Activated CD4-positive, CD25-positive, alpha-beta regulatory T cell treated with anti-CD3 and anti-CD28 coated beads, Interleukin-2, amount 50 U/mL, for 24 hours (primary cell): ENCODE results near the gene CD5L.

Experiments used
- ATAC-seq, 2 donors: fragments of 150-1000 bp; cut with Tn5 transposase; one replicate each; pipeline ENCODE4 v1.10.0; 2021; ENCODE audit warnings: mild to moderate bottlenecking in 1 of 2, moderate library complexity in 1 of 2

The CD5L gene

DNA sequence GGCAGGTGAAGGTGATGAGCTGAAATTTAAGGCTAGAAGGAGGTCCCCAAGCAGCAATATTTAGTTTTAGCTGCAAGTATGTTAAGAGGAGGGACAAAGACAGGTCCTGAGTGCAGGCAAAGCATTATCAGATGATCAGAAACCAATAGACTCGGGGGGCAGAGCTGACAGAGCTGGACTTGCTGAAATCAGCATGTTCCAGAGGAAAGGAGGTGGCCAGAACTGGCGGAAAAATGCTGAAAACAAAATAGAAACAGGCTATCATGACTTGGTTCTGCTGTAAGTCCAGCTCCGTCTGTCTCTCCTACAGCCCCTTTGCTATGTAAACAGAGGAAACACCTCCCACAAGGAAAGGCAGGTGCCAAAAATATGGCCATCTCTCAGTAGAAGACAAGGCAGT lies at the start of gene CD5L:
Gene CD5L (minus strand): TSS at position 101 of the 400 bp plus-strand sequence. CDS start 107 bp downstream, outside the sequence.
- no peak for ATAC-seq

GRCh38 chr1:157882580-157882979 lies 41.0 kb upstream of the CD5L start:
- no peak for ATAC-seq

DNA sequence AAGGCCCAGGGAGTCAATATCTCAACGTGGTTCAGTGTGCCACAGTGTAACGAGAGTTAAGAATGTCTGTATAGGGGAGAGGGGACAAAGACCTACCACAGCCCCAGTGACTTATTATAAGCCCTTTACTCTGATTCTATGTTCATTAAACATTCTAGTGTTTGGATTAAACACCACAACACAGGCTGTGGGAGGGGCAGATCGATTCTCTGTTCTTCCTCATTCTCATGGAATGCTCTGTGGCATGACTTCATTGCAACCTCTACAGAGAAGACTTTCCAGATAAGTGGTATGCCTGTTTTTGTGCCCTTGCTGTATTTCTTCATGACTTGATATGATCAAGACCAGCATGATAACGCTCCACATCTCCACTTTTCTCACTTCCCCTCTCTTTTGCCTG lies 39.0 kb upstream of the CD5L start:
- ATAC-seq: no peak

GRCh38 chr1:157878059-157878458 lies 36.5 kb upstream of the CD5L start:
- ATAC-seq: no peak

DNA sequence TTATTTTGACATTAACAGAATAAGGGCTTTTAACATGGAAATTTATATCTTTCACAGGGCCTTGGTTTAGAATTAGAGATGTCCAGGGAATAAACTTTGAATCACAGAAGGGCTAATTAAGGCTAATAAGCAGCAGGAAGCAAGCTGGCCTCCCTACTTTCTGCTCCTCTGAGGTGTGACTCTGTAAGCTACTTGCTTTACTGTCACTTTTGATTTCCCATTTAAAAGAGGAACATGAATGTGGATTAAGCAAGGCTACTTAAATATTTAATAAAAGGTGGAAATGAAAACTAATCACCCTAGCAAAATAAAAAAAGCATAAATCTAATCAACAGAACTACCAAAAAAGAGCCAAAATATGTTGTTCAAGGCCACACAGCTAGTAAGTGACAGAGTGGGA lies 28.9 kb upstream of the CD5L start:
- ATAC-seq: no peak

DNA sequence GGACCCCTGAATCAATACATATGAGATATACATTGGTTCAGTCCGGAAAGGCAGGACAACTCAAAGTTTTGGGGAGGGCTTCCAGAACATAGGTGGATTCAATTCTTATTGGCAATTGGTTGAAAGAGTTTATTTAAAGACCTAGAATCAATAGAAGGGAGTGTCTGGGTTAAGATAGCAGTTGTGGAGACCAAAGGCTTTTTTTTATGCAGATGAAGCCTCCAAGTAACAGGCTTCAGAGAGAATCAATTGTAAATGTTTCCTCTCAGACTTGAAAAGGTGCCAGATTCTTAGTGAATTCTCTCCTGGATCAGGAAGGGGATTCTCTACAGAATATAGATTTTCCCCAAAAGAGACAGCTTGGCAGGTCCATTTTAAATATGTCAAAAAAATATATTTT lies 27.0 kb upstream of the CD5L start:
- no peak for ATAC-seq

- no peak for ATAC-seq
These were observed 20.8 kb upstream of the CD5L start for GRCh38 chr1:157862114-157863070.

DNA sequence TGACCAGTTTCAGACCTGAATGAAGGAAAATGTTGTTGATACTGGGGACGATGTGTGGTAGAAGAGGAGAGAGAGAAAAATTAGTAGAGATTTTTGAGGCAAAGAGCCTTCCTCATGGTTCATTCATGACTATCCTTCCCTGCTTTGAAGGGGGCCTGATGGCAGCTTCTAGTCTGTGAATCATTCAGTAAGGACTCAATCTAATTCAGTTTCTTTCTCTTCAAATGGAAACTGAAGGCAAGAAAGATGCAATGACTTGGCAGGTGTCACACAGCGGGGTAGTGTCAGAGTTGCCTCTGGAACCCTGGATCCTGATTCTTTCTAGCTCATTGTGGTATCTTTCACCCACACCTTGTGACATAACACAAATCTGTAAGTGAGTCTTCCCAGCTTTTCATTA lies 14.9 kb upstream of the CD5L start:
- ATAC-seq: peak; percentile 68 to 72

GRCh38 chr1:157852476-157852875 lies 10.9 kb upstream of the CD5L start:
- no peak for ATAC-seq

DNA sequence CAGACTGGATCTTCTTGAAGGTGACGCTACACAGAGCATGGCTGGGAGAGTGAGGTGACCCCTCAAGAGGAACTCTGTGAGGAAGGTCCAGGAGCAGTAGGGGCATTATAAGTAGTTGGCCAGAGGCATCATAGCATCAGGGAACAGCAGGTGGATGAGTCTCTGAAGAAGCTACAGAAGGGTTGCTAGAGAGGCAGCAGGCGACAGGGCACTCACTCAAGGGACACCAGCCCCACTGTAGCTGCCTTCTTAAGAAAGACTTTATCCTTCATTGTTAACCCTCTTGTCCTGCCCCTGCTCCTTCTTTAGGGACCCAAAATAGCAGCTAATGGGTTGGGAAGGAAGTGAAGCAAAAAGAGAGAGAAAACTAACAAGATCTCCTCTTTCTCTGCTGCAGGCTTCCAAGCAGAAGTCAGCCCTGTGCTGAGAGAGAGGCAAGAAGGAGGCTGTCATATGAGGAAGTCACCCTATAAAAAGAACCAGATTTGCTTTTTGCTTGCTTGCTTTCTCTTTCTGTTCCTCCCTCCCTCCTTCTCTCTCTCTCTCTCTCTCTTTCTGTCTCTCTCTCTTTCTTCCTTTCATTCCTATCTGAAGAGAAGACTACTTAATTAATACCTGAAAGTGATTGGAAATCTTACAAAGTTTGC lies 7.7 kb upstream of the CD5L start:
- no peak for ATAC-seq

GRCh38 chr1:157844089-157844830 lies 2.7 kb upstream of the CD5L start:
- no peak for ATAC-seq

DNA sequence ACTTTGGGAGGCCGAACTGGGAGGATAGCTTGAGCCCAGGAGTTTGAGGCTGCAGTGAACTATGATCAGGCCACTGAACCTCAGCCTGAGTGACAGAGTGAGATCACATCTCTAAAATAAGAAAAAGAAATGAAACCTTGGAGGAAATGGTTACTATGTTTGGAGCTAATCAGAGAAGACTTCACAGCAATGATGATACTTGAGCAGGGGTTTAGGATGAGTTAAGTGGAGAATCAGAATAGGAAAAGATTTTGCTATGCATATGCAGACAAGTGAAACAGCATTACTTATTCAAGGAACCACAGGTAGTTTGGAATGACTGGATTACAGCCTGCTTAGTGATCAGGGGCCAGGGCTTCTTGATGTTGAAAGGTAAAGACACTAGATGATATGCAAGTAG lies 1.3 kb upstream of the CD5L start:
- ATAC-seq: peak; percentile 45 to 51

DNA sequence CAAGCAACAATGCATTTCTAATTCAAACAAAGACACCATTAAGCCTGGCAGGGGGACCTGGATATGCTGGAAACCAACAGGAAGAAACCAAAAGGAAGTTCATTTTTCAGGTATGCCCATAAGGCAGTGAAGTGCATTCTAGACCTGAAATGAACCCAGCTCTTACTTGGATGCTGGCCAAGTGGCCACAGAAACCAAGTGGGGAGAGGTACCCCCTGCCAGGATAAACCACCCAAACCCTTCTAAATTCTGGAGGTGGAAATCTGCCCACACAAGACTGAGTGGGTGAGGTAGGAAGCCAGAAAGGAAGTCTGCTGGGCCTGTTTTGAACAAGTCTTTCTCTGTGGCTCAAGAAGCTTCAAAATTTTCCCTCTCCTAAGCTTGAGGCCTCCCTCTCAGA lies 2.6 kb downstream of the CD5L start:
- ATAC-seq: no peak

GRCh38 chr1:157834430-157834829 lies 7.2 kb downstream of the CD5L start:
- ATAC-seq: no peak

DNA sequence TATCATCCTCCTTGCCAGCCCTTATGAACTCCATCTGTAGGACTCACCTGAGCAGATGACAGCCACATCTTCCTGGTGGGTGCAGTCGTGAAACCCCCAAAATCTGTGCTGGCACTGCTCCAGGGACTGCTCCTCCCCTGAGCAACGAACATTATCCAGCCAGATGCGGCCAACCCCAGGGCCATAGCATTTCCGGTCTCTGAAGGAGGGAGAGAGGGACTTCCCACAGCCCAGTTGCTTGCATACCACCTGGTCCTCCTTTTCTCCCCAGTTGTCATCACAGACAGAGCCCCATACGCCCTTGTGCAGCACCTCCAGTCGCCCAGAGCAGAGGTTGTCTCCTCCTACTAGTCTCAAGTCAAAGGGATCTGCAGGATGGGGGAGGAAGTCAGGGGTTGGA lies 8.5 kb downstream of the CD5L start:
- no peak for ATAC-seq

- ATAC-seq: no peak
These were observed 9.5 kb downstream of the CD5L start for GRCh38 chr1:157831968-157832626.

- ATAC-seq: no peak
These were observed 10.7 kb downstream of the CD5L start for GRCh38 chr1:157830887-157831286.

DNA sequence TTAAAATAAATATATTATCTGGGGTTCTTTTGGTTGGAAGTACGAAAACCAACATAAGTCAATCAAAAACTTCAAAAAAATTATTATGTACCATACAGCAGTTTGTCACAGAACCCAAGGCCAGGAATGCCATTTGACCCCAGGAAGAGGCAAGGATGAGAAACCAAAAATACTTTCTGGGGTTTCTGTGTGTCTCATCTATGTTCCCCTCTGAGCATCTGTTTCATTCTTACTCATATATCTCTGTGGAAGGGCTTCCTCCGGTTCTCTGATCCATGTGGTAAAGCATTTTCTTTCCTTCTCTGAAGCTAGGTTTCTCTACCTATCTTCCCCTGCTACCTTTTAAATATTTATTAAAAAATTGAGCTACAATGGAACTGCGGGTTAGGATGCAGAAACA lies 11.9 kb downstream of the CD5L start:
- ATAC-seq: no peak

GRCh38 chr1:157829210-157829609 lies 12.4 kb downstream of the CD5L start:
- no peak for ATAC-seq

- ATAC-seq: no peak
These were observed 21.3 kb downstream of the CD5L start for GRCh38 chr1:157820299-157820698.

GRCh38 chr1:157819896-157820295 lies 21.7 kb downstream of the CD5L start, which contains the start of gene FCRL1:
FCRL1 (minus strand) TSS chr1:157820120; CDS start chr1:157820037, 83 bp downstream.
- ATAC-seq: no peak

GRCh38 chr1:157819215-157819614 lies 22.4 kb downstream of the CD5L start:
- ATAC-seq: no peak

- no peak for ATAC-seq
These were observed 28.3 kb downstream of the CD5L start for GRCh38 chr1:157813269-157813668.
